WTC11 (cell line): ENCODE measurements around the gene TYSND1.

ENCODE experiments used
- ATF2 ChIP-seq: sonication (generic); formaldehyde crosslinking; IDR thresholded peaks from 2 replicates; pipeline ENCODE4 v1.8.1; 2022; ENCODE audit warnings: low read depth, missing genetic modification reagents, borderline replicate concordance
- CREB1 ChIP-seq: sonication (generic); formaldehyde crosslinking; IDR thresholded peaks from 2 replicates; pipeline ENCODE4 v1.8.0; 2023; ENCODE audit warnings: mild to moderate bottlenecking, missing genetic modification reagents
- CTCF ChIP-seq: fragments of 200-600 bp; IDR thresholded peaks from 2 replicates; pipeline ENCODE4 v1.8.0; 2022; ENCODE audit warnings: antibody characterized with exemption
- E2F1 ChIP-seq: sonication (generic); formaldehyde crosslinking; IDR thresholded peaks from 2 replicates; pipeline ENCODE4 v1.8.0; 2022; ENCODE audit warnings: mild to moderate bottlenecking, missing genetic modification reagents
- ELF4 ChIP-seq: sonication (generic); formaldehyde crosslinking; IDR thresholded peaks from 2 replicates; pipeline ENCODE4 v1.8.1; 2022; ENCODE audit warnings: low read depth, mild to moderate bottlenecking, moderate library complexity, missing genetic modification reagents
- SP1 ChIP-seq: sonication (generic); formaldehyde crosslinking; conservative IDR thresholded peaks from 2 replicates; pipeline ENCODE4 v1.8.1; 2022; ENCODE audit warnings: missing genetic modification reagents
- USF2 ChIP-seq: sonication (generic); formaldehyde crosslinking; IDR thresholded peaks from 2 replicates; pipeline ENCODE4 v1.8.1; 2023; ENCODE audit warnings: mild to moderate bottlenecking, missing genetic modification reagents, moderate library complexity
- ZBTB43 ChIP-seq: sonication (generic); formaldehyde crosslinking; IDR thresholded peaks from 2 replicates; pipeline ENCODE4 v1.8.1; 2023; ENCODE audit warnings: mild to moderate bottlenecking, missing genetic modification reagents
- ZNF232 ChIP-seq: sonication (generic); formaldehyde crosslinking; IDR thresholded peaks from 2 replicates; pipeline ENCODE4 v1.8.0; 2022; ENCODE audit warnings: mild to moderate bottlenecking, missing genetic modification reagents
- TF ChIP-seq, protein P1 (sequence below): sonication (generic); formaldehyde crosslinking; IDR thresholded peaks from 2 replicates; pipeline ENCODE4 v1.8.1; 2022; ENCODE audit warnings: missing genetic modification reagents, borderline replicate concordance
- TF ChIP-seq, protein P2 (sequence below): sonication (generic); formaldehyde crosslinking; IDR thresholded peaks from 2 replicates; pipeline ENCODE4 v1.8.1; 2023; ENCODE audit warnings: mild to moderate bottlenecking, moderate library complexity, missing genetic modification reagents

GRCh38 chr10:70117646-70118045 is 28.9 kb downstream of the TYSND1 start:
- TF ChIP-seq CREB1 (CRISPR knock-in tag) (no peak), USF2 (CRISPR knock-in tag) (no peak), ATF2 (CRISPR knock-in tag) (no peak), SP1 (CRISPR knock-in tag) (no peak), CTCF (no peak), ZBTB43 (CRISPR knock-in tag) (no peak), E2F1 (CRISPR knock-in tag) (no peak), ELF4 (no peak), ZNF232 (CRISPR knock-in tag) (no peak)
- TF ChIP-seq, protein P1, sequence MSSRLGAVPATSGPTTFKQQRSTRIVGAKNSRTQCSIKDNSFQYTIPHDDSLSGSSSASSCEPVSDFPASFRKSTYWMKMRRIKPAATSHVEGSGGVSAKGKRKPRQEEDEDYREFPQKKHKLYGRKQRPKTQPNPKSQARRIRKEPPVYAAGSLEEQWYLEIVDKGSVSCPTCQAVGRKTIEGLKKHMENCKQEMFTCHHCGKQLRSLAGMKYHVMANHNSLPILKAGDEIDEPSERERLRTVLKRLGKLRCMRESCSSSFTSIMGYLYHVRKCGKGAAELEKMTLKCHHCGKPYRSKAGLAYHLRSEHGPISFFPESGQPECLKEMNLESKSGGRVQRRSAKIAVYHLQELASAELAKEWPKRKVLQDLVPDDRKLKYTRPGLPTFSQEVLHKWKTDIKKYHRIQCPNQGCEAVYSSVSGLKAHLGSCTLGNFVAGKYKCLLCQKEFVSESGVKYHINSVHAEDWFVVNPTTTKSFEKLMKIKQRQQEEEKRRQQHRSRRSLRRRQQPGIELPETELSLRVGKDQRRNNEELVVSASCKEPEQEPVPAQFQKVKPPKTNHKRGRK (CRISPR knock-in tag) = no peak
- TF ChIP-seq, protein P2, sequence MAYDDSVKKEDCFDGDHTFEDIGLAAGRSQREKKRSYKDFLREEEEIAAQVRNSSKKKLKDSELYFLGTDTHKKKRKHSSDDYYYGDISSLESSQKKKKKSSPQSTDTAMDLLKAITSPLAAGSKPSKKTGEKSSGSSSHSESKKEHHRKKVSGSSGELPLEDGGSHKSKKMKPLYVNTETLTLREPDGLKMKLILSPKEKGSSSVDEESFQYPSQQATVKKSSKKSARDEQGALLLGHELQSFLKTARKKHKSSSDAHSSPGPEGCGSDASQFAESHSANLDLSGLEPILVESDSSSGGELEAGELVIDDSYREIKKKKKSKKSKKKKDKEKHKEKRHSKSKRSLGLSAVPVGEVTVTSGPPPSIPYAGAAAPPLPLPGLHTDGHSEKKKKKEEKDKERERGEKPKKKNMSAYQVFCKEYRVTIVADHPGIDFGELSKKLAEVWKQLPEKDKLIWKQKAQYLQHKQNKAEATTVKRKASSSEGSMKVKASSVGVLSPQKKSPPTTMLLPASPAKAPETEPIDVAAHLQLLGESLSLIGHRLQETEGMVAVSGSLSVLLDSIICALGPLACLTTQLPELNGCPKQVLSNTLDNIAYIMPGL (CRISPR knock-in tag) = no peak
